Neural cell (in vitro differentiated cells): ENCODE results near the gene CEACAM19. TPM values are rescaled to one million over a fixed set of nuclear protein-coding genes. Genes with fewer than 3 reads are reported as not detected.
"Not testable (repeated sequence)": the region's sequence is repeated elsewhere in the genome, so short reads cannot be mapped to it uniquely, and the experiment has no call there.

ENCODE experiments used
- H2AFZ ChIP-seq: fragments of 200-600, 300-800 bp; sonication (generic), shearing (Covaris generic); 2 replicates; pipeline ENCODE4 v1.6.0; 2014; ENCODE audit warnings: low read depth, mild to moderate bottlenecking, antibody characterized with exemption, low read length, moderate library complexity
- H3F3A ChIP-seq: fragments of 200-600 bp; shearing (Covaris generic); 2 replicates; pipeline ENCODE4 v1.6.1; 2016; ENCODE audit warnings: mild to moderate bottlenecking, moderate library complexity, mixed read lengths, antibody characterized with exemption, low read length; ENCODE audit not compliant: insufficient read depth, poor library complexity, severe bottlenecking
- H3K27ac ChIP-seq: fragments of 200-600, 300-800 bp; sonication (generic), shearing (Covaris generic); 2 replicates; pipeline ENCODE4 v1.5.1; 2014; ENCODE audit warnings: mild to moderate bottlenecking, low read length, moderate library complexity
- H3K27me3 ChIP-seq: fragments of 300-800, 200-600 bp; sonication (generic), shearing (Covaris generic); 2 replicates; pipeline ENCODE4 v1.6.0; 2014; ENCODE audit warnings: mild to moderate bottlenecking, low read depth, low read length, moderate library complexity; ENCODE audit not compliant: insufficient read depth
- H3K36me3 ChIP-seq: fragments of 300-800, 200-600 bp; sonication (generic), shearing (Covaris generic); 2 replicates; pipeline ENCODE4 v1.5.1; 2014; ENCODE audit warnings: mild to moderate bottlenecking, antibody characterized with exemption, low read length, moderate library complexity; ENCODE audit not compliant: insufficient read depth
- H3K4me2 ChIP-seq: fragments of 300-800, 200-600 bp; sonication (generic), shearing (Covaris generic); 2 replicates; pipeline ENCODE4 v1.6.0; 2014; ENCODE audit warnings: mild to moderate bottlenecking, low read length
- H3K4me3 ChIP-seq: fragments of 300-800, 200-600 bp; sonication (generic), shearing (Covaris generic); 2 replicates; pipeline ENCODE4 v1.5.1; 2014; ENCODE audit warnings: mild to moderate bottlenecking, low read length, moderate library complexity
- H3K79me2 ChIP-seq: fragments of 200-600 bp; shearing (Covaris generic); replicated peaks from 2 replicates; pipeline ENCODE4 v1.6.0; 2014; ENCODE audit warnings: mild to moderate bottlenecking, low read length, moderate library complexity; ENCODE audit not compliant: insufficient read depth
- H3K9ac ChIP-seq: fragments of 300-800, 200-600 bp; sonication (generic), shearing (Covaris generic); 2 replicates; pipeline ENCODE4 v1.6.1; 2016; ENCODE audit warnings: mild to moderate bottlenecking, low read length, mixed read lengths
- H3K9me2 ChIP-seq: fragments of 200-600 bp; shearing (Covaris generic); 2 replicates; pipeline ENCODE4 v1.6.1; 2016; ENCODE audit warnings: mild to moderate bottlenecking, low read length, mixed read lengths; ENCODE audit not compliant: insufficient read depth
- H3K9me3 ChIP-seq: fragments of 200-600, 300-800 bp; sonication (generic), shearing (Covaris generic); 2 replicates; pipeline ENCODE4 v1.6.1; 2016; ENCODE audit warnings: mild to moderate bottlenecking, mixed run types, low read length, moderate library complexity, mixed read lengths
- H4K20me1 ChIP-seq: fragments of 200-600 bp; shearing (Covaris generic); 2 replicates; pipeline ENCODE4 v1.6.1; 2016; ENCODE audit warnings: mild to moderate bottlenecking, mixed run types; ENCODE audit not compliant: insufficient read depth
- EP300 ChIP-seq: fragments of 450-650 bp; conservative IDR thresholded peaks from 2 replicates; pipeline ENCODE4 v1.6.1; 2014; ENCODE audit warnings: antibody characterized with exemption, mild to moderate bottlenecking, moderate library complexity; ENCODE audit not compliant: poor library complexity, severe bottlenecking
- EZH2 ChIP-seq: fragments of 200-600, 300-800 bp; shearing (Covaris generic), sonication (generic); IDR thresholded peaks from 2 replicates; pipeline ENCODE4 v1.6.1; 2014; ENCODE audit warnings: antibody characterized with exemption, low read length, borderline replicate concordance, mild to moderate bottlenecking; ENCODE audit not compliant: insufficient read depth, poor library complexity, severe bottlenecking
- MXI1 ChIP-seq: fragments of 450-650 bp; conservative IDR thresholded peaks from 2 replicates; pipeline ENCODE4 v1.6.1; 2014; ENCODE audit warnings: antibody characterized with exemption, mild to moderate bottlenecking; ENCODE audit not compliant: poor library complexity, severe bottlenecking
- POLR2AphosphoS5 ChIP-seq: IDR thresholded peaks from 2 replicates; pipeline ENCODE4 v1.6.1; 2012
- RAD21 ChIP-seq: fragments of 450-650 bp; conservative IDR thresholded peaks from 2 replicates; pipeline ENCODE4 v1.6.1; 2014; ENCODE audit warnings: antibody characterized with exemption, mild to moderate bottlenecking, moderate library complexity
- SMC3 ChIP-seq: fragments of 450-650 bp; conservative IDR thresholded peaks from 2 replicates; pipeline ENCODE4 v1.6.1; 2014; ENCODE audit warnings: antibody characterized with exemption, mild to moderate bottlenecking, moderate library complexity; ENCODE audit not compliant: poor library complexity
- TAF1 ChIP-seq: IDR thresholded peaks from 2 replicates; pipeline ENCODE4 v1.6.1; 2012; ENCODE audit warnings: low read depth
- polyA plus RNA-seq: library from polyadenylated mRNA; depleted of rRNA; stranded (reverse); fragments of >200 nt; gene quantifications from 2 replicates; pipeline ENCODE4 v1.2.3, GENCODE V29; 2014
- TF ChIP-seq, protein P1 (sequence below): IDR thresholded peaks from 2 replicates; pipeline ENCODE4 v1.6.1; 2012; ENCODE audit warnings: borderline replicate concordance
- TF ChIP-seq, protein P2 (sequence below): fragments of 450-650 bp; IDR thresholded peaks from 2 replicates; pipeline ENCODE4 v1.5.1; 2014; ENCODE audit warnings: antibody characterized with exemption, mild to moderate bottlenecking, moderate library complexity; ENCODE audit not compliant: poor library complexity, severe bottlenecking

CEACAM19 gene
- polyA plus RNA-seq, 1 donor from 2014 or later: 1.9 TPM

- Histone ChIP-seq H3K27me3 (no peaks in the 10 kb centered on the region), H3K9ac (no peak overlapping the region), H4K20me1 (no peaks in the 10 kb centered on the region), H3K36me3 (no peaks in the 10 kb centered on the region), H3K4me2 (no peak overlapping the region), H3K4me3 (no peak overlapping the region), H2AFZ (no peak overlapping the region), H3K9me3 (no peaks in the 10 kb centered on the region), H3K27ac (no peak overlapping the region), H3K9me2 (no peaks in the 10 kb centered on the region), H3K79me2 (no peaks in the 10 kb centered on the region), H3F3A (no peaks in the 10 kb centered on the region)
- TF ChIP-seq, protein P1, sequence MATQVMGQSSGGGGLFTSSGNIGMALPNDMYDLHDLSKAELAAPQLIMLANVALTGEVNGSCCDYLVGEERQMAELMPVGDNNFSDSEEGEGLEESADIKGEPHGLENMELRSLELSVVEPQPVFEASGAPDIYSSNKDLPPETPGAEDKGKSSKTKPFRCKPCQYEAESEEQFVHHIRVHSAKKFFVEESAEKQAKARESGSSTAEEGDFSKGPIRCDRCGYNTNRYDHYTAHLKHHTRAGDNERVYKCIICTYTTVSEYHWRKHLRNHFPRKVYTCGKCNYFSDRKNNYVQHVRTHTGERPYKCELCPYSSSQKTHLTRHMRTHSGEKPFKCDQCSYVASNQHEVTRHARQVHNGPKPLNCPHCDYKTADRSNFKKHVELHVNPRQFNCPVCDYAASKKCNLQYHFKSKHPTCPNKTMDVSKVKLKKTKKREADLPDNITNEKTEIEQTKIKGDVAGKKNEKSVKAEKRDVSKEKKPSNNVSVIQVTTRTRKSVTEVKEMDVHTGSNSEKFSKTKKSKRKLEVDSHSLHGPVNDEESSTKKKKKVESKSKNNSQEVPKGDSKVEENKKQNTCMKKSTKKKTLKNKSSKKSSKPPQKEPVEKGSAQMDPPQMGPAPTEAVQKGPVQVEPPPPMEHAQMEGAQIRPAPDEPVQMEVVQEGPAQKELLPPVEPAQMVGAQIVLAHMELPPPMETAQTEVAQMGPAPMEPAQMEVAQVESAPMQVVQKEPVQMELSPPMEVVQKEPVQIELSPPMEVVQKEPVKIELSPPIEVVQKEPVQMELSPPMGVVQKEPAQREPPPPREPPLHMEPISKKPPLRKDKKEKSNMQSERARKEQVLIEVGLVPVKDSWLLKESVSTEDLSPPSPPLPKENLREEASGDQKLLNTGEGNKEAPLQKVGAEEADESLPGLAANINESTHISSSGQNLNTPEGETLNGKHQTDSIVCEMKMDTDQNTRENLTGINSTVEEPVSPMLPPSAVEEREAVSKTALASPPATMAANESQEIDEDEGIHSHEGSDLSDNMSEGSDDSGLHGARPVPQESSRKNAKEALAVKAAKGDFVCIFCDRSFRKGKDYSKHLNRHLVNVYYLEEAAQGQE: no peak
- TF ChIP-seq EZH2 (no peak), MXI1 (no peak), TAF1 (no peak), POLR2AphosphoS5 (no peak), RAD21 (no peak), SMC3 (no peak), EP300 (no peak)
- TF ChIP-seq, protein P2, sequence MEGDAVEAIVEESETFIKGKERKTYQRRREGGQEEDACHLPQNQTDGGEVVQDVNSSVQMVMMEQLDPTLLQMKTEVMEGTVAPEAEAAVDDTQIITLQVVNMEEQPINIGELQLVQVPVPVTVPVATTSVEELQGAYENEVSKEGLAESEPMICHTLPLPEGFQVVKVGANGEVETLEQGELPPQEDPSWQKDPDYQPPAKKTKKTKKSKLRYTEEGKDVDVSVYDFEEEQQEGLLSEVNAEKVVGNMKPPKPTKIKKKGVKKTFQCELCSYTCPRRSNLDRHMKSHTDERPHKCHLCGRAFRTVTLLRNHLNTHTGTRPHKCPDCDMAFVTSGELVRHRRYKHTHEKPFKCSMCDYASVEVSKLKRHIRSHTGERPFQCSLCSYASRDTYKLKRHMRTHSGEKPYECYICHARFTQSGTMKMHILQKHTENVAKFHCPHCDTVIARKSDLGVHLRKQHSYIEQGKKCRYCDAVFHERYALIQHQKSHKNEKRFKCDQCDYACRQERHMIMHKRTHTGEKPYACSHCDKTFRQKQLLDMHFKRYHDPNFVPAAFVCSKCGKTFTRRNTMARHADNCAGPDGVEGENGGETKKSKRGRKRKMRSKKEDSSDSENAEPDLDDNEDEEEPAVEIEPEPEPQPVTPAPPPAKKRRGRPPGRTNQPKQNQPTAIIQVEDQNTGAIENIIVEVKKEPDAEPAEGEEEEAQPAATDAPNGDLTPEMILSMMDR: no peak
Measured at GRCh38 chr19:44708940-44709339, 37.7 kb downstream of the CEACAM19 start.

DNA sequence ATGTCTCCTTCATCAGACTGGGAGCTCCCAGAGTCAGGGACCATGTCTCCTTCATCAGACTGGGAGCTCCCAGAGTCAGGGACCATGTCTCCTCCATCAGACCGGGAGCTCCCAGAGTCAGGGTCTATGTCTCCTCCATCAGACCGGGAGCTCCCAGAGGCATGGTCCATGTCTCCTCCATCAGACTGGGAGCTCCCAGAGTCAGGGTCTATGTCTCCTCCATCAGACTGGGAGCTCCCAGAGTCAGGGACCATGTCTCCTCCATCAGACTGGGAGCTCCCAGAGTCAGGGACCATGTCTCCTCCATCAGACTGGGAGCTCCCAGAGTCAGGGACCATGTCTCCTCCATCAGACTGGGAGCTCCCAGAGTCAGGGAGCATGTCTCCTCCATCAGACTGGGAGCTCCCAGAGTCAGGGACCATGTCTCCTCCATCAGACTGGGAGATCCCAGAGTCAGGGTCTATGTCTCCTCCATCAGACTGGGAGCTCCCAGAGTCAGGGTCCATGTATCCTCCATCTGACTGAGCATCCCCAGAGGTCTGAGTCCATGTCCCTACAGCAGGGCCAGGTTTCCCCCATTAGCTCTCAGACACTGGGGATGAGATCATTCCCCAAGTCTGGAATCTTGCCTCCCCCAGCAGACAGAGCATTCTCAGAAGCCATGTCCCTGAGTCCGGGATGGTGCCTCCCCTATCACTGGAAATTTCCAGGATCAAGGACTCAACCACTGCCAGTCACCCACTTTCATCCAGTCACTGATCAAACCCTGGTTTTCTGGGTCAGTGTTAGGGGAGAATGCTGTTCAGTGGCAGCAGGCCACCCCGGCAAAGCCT is 38.4 kb downstream of the CEACAM19 start:
- not testable (repeated sequence) for H3K27ac ChIP-seq, H2AFZ ChIP-seq, H3K9me2 ChIP-seq, H3K4me3 ChIP-seq, H3K36me3 ChIP-seq, H3K9me3 ChIP-seq, H3K27me3 ChIP-seq, H3K4me2 ChIP-seq, H3F3A ChIP-seq, H3K9ac ChIP-seq, H3K79me2 ChIP-seq, H4K20me1 ChIP-seq
